ENCODE data around the gene HAUS7. TPM values are rescaled to one million over a fixed set of nuclear protein-coding genes. Genes with fewer than 3 reads are reported as not detected.

HAUS7 gene
- total RNA-seq, 1 experiment from 2014 or later, result 59.9 TPM

DNA sequence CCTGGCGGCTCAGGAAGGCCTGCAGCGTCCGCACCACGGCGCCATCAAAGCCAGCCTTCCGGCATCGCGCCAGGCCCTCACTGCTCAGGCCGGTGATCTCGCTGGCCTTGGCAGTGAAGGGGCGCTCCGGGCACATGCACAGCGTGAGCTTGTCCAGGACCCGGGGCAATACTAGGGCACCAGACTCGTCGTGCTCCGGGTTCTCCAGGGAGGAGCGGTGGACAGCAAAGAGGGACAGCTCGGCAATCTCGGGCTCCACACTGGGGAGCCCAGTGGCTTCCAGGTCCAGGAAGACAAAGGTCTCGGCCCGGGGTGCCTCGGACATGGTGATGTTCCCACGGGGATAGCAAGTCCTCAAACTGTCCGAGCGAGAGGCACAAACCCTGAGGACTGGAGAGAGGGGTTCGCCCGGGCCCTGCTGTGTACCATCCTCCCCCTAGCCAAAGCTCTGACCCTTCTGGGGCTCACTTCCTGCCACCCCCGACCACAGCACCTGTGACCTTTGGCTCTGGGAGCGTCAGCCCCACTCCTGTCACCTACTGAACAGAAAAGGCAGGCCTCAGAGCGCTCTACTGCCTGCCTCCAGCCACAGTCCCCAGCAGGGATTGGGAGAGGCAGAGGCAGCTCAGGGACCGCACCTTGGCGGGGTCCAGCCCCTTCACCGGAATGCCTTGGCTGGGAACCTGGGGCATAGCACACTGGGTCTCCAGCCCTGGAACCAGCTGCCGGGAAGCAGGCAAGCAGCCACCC lies 25.1 kb downstream of the HAUS7 start:
- in situ Hi-C loops (cut with HindIII; ENCODE audit: low pct_unique_long_range_greater_than_20kb, low sequenced_read_pairs), result no loop called here
- no peaks in the 10 kb centered on the region for H3K9me3 ChIP-seq (ENCODE audit: control insufficient read depth, insufficient read depth, low read depth, low read length)
- no peak overlapping the region for H3K27ac ChIP-seq (ENCODE audit: low read length)
- no peaks in the 10 kb centered on the region for H3K36me3 ChIP-seq (ENCODE audit: control insufficient read depth, insufficient read depth, low read length)
- intact Hi-C loops (cut with micrococcal nuclease; ENCODE audit: unreplicated experiment), result no loop called here
- no peak for TF ChIP-seq TCF7L2 (IDR thresholded peaks at IDR 0.05; ENCODE audit: low read depth, low read length)
- no peak for TF ChIP-seq SIN3A (IDR thresholded peaks at IDR 0.05; ENCODE audit: borderline replicate concordance, insufficient read depth, low read depth, low read length)
- TF ChIP-seq POLR2AphosphoS5 (IDR thresholded peaks at IDR 0.05; ENCODE audit: low read depth, low read length), result no peak; the same call in 1 of the 2 replicates
- TF ChIP-seq, protein P1, sequence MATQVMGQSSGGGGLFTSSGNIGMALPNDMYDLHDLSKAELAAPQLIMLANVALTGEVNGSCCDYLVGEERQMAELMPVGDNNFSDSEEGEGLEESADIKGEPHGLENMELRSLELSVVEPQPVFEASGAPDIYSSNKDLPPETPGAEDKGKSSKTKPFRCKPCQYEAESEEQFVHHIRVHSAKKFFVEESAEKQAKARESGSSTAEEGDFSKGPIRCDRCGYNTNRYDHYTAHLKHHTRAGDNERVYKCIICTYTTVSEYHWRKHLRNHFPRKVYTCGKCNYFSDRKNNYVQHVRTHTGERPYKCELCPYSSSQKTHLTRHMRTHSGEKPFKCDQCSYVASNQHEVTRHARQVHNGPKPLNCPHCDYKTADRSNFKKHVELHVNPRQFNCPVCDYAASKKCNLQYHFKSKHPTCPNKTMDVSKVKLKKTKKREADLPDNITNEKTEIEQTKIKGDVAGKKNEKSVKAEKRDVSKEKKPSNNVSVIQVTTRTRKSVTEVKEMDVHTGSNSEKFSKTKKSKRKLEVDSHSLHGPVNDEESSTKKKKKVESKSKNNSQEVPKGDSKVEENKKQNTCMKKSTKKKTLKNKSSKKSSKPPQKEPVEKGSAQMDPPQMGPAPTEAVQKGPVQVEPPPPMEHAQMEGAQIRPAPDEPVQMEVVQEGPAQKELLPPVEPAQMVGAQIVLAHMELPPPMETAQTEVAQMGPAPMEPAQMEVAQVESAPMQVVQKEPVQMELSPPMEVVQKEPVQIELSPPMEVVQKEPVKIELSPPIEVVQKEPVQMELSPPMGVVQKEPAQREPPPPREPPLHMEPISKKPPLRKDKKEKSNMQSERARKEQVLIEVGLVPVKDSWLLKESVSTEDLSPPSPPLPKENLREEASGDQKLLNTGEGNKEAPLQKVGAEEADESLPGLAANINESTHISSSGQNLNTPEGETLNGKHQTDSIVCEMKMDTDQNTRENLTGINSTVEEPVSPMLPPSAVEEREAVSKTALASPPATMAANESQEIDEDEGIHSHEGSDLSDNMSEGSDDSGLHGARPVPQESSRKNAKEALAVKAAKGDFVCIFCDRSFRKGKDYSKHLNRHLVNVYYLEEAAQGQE (IDR thresholded peaks at IDR 0.05; ENCODE audit: insufficient read depth in 1 of 2, low read depth in 2 of 2, low read length in 1 of 2), result no peak
- TF ChIP-seq, protein P2, sequence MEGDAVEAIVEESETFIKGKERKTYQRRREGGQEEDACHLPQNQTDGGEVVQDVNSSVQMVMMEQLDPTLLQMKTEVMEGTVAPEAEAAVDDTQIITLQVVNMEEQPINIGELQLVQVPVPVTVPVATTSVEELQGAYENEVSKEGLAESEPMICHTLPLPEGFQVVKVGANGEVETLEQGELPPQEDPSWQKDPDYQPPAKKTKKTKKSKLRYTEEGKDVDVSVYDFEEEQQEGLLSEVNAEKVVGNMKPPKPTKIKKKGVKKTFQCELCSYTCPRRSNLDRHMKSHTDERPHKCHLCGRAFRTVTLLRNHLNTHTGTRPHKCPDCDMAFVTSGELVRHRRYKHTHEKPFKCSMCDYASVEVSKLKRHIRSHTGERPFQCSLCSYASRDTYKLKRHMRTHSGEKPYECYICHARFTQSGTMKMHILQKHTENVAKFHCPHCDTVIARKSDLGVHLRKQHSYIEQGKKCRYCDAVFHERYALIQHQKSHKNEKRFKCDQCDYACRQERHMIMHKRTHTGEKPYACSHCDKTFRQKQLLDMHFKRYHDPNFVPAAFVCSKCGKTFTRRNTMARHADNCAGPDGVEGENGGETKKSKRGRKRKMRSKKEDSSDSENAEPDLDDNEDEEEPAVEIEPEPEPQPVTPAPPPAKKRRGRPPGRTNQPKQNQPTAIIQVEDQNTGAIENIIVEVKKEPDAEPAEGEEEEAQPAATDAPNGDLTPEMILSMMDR (IDR thresholded peaks at IDR 0.05), result no peak
- no peak overlapping the region for H3K4me3 ChIP-seq (ENCODE audit: low read depth in 2 of 2, low read length in 2 of 2)
- H3K4me1 ChIP-seq (ENCODE audit: control insufficient read depth, insufficient read depth, low read length), result no peaks in the 10 kb centered on the region
- ChIA-PET POLR2A (no interaction called here), CTCF (no interaction called here)
- no TSS peak for BruUV-seq (replicated peaks)
- H3K27me3 ChIP-seq (ENCODE audit: control insufficient read depth, insufficient read depth, low read length), result no peaks in the 10 kb centered on the region
- peak; percentile 33 for ATAC-seq
- DNase-seq (ENCODE audit: low read depth, low spot score), result no peak

DNA sequence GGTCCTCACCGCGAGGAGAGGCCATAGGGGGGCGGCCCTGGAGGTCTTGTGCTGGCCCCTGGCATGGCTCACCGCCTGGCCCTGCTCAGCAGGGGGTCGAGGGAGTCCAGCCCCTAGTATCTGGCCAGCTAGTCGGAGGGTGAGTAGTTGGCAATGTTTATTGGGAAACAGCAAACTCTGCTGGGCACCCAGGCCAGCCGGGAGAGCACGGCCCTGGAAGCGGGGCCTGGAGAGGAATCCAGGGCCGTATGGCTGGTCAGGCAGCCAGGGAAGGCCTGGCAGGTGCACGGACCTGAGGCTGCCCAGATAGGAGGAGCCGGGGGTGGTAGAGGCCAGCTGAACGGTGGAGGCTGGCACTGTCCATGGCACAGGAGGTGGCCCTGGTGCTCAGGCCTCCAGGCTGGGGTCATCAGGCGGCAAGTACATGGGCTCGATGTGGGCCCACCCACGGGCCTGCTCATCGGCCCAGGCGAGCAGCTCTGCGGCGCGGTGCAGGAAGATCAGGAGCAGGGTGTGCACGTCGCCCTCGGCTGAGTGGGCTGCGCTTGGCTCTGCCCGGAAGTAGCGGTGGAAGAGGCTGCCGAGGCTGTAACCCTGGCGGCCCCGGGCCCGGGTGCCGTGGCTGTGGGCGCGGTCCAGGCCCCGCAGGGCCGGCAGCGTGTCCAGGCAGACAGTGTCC lies 25.9 kb downstream of the HAUS7 start:
- DNase-seq (ENCODE audit: low read depth, low spot score), result no peak
- in situ Hi-C loops (cut with HindIII; ENCODE audit: low pct_unique_long_range_greater_than_20kb, low sequenced_read_pairs), result no loop called here
- ChIA-PET CTCF (no interaction called here), POLR2A (no interaction called here)
- Histone ChIP-seq H3K27ac (ENCODE audit: low read length) (no peak overlapping the region), H3K4me1 (ENCODE audit: control insufficient read depth, insufficient read depth, low read length) (no peaks in the 10 kb centered on the region), H3K4me3 (ENCODE audit: low read depth in 2 of 2, low read length in 2 of 2) (no peak overlapping the region), H3K36me3 (ENCODE audit: control insufficient read depth, insufficient read depth, low read length) (no peaks in the 10 kb centered on the region), H3K27me3 (ENCODE audit: control insufficient read depth, insufficient read depth, low read length) (no peaks in the 10 kb centered on the region), H3K9me3 (ENCODE audit: control insufficient read depth, insufficient read depth, low read depth, low read length) (no peaks in the 10 kb centered on the region)
- intact Hi-C loops (cut with micrococcal nuclease; ENCODE audit: unreplicated experiment), result no loop called here
- TF ChIP-seq SIN3A (IDR thresholded peaks at IDR 0.05; ENCODE audit: borderline replicate concordance, insufficient read depth, low read depth, low read length), result no peak
- no peak for TF ChIP-seq TCF7L2 (IDR thresholded peaks at IDR 0.05; ENCODE audit: low read depth, low read length)
- no peak for TF ChIP-seq POLR2AphosphoS5 (IDR thresholded peaks at IDR 0.05; ENCODE audit: low read depth, low read length)
- TF ChIP-seq, protein P2 (IDR thresholded peaks at IDR 0.05), result no peak
- TF ChIP-seq, protein P1 (IDR thresholded peaks at IDR 0.05; ENCODE audit: insufficient read depth in 1 of 2, low read depth in 2 of 2, low read length in 1 of 2), result no peak
- ATAC-seq, result peak; percentile 28; the same call in 1 of the 2 replicates
- no TSS peak for BruUV-seq (replicated peaks)
